ENCODE results near the gene HINT3.
A peak's percentile ranks its signal among the peaks of the same experiment; 100 is the strongest.
"Not testable (repeated sequence)": the region's sequence is repeated elsewhere in the genome, so short reads cannot be mapped to it uniquely, and the experiment has no call there.

HINT3 gene

DNA sequence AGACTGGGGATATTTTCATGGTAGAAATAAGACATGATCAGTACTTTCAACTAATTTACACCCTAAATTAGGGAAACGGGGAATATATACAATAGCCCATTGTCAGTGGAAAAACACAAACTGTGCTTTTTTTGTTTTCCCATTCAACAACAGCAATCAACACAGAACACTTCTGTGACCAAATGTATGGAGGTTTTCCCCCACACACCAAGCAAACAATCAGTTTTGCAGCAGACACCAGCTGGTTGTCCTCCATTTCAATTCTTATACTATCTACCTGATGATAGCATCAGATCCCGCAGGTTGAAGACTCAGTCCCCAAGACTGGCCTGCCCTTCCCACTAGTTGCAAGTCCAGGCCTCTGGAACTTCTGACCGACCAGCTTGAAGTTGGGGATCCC is 4.5 kb downstream of the HINT3 start:
- Mint-ChIP-seq H3K36me3 (ENCODE audit: low read depth) (peaks cover 9% of the 10 kb centered on the region), H3K27me3 (no peaks in the 10 kb centered on the region), H3K4me3 (no peak overlapping the region), H3K4me1 (ENCODE audit: low read depth) (peaks cover 26% of the 10 kb centered on the region), H3K27ac (peak overlapping the region; percentile 11), H3K9me3 (no peaks in the 10 kb centered on the region)
- intact Hi-C loops (cut with micrococcal nuclease) = no loop called here

GRCh38 chr6:125962900-125963497 is 6.4 kb downstream of the HINT3 start:
- Mint-ChIP-seq H3K9me3 (no peaks in the 10 kb centered on the region), H3K27ac (no peak overlapping the region), H3K4me3 (no peak overlapping the region), H3K36me3 (ENCODE audit: low read depth) (peaks cover 18% of the 10 kb centered on the region), H3K4me1 (ENCODE audit: low read depth) (peaks cover 26% of the 10 kb centered on the region), H3K27me3 (no peaks in the 10 kb centered on the region)
- intact Hi-C loops (cut with micrococcal nuclease) = no loop called here

- H3K9me3 Mint-ChIP-seq = no peaks in the 10 kb centered on the region
- intact Hi-C loops (cut with micrococcal nuclease) = no loop called here
- H3K4me1 Mint-ChIP-seq (ENCODE audit: low read depth) = peaks cover 26% of the 10 kb centered on the region
- no peaks in the 10 kb centered on the region for H3K27me3 Mint-ChIP-seq
- H3K36me3 Mint-ChIP-seq (ENCODE audit: low read depth) = peaks cover 26% of the 10 kb centered on the region
- H3K4me3 Mint-ChIP-seq = no peak overlapping the region
- no peak overlapping the region for H3K27ac Mint-ChIP-seq
These were observed 7.2 kb downstream of the HINT3 start for GRCh38 chr6:125963817-125964216.

- intact Hi-C loops (cut with micrococcal nuclease) = no loop called here
- Mint-ChIP-seq H3K27ac (no peak overlapping the region), H3K4me3 (no peak overlapping the region), H3K27me3 (no peaks in the 10 kb centered on the region), H3K36me3 (ENCODE audit: low read depth) (peaks cover 38% of the 10 kb centered on the region), H3K9me3 (no peaks in the 10 kb centered on the region), H3K4me1 (ENCODE audit: low read depth) (peaks cover 34% of the 10 kb centered on the region)
These were observed 10.0 kb downstream of the HINT3 start for GRCh38 chr6:125966569-125966968.

- Mint-ChIP-seq H3K4me3 (no peak overlapping the region), H3K9me3 (no peaks in the 10 kb centered on the region), H3K27me3 (no peaks in the 10 kb centered on the region), H3K36me3 (ENCODE audit: low read depth) (peaks cover 44% of the 10 kb centered on the region), H3K27ac (no peak overlapping the region), H3K4me1 (ENCODE audit: low read depth) (peaks cover 23% of the 10 kb centered on the region)
- intact Hi-C loops (cut with micrococcal nuclease) = no loop called here
These were observed 11.9 kb downstream of the HINT3 start for GRCh38 chr6:125968493-125968892.

DNA sequence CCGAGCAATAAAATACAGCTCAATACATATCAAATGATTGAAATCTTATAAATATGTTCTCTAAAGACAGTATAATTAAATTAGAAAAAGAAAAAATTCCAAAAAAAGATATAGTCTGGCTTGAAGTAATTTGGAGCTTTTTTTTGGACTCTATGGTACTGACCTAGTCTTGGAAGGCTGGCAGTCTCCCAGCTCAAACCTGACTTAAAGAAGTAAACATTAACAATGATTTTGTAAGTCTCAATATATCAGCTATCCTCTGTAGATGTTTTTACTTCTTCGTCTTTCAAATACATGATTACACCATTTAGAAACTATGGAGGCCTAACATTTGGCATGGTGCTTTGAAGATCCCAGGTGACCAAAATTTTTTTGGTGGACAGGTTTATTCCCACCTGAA is 14.2 kb downstream of the HINT3 start:
- peaks cover 8% of the 10 kb centered on the region for H3K4me1 Mint-ChIP-seq (ENCODE audit: low read depth)
- intact Hi-C loops (cut with micrococcal nuclease) = loop anchor here (5.0 kb wide), 1 partner anchor 113 kb away; no protein-coding TSS in a partner anchor
- H3K27ac Mint-ChIP-seq = no peak overlapping the region
- no peak overlapping the region for H3K4me3 Mint-ChIP-seq
- H3K36me3 Mint-ChIP-seq (ENCODE audit: low read depth) = peaks cover 54% of the 10 kb centered on the region
- no peaks in the 10 kb centered on the region for H3K9me3 Mint-ChIP-seq
- H3K27me3 Mint-ChIP-seq = no peaks in the 10 kb centered on the region

GRCh38 chr6:125972478-125972877 is 15.9 kb downstream of the HINT3 start:
- peaks cover 56% of the 10 kb centered on the region for H3K36me3 Mint-ChIP-seq (ENCODE audit: low read depth)
- H3K27ac Mint-ChIP-seq; H3K9me3 Mint-ChIP-seq; H3K27me3 Mint-ChIP-seq; H3K4me1 Mint-ChIP-seq (ENCODE audit: low read depth); H3K4me3 Mint-ChIP-seq: not testable (repeated sequence)
- intact Hi-C loops (cut with micrococcal nuclease) = loop anchor here (5.0 kb wide), 1 partner anchor 115 kb away; no protein-coding TSS in a partner anchor

DNA sequence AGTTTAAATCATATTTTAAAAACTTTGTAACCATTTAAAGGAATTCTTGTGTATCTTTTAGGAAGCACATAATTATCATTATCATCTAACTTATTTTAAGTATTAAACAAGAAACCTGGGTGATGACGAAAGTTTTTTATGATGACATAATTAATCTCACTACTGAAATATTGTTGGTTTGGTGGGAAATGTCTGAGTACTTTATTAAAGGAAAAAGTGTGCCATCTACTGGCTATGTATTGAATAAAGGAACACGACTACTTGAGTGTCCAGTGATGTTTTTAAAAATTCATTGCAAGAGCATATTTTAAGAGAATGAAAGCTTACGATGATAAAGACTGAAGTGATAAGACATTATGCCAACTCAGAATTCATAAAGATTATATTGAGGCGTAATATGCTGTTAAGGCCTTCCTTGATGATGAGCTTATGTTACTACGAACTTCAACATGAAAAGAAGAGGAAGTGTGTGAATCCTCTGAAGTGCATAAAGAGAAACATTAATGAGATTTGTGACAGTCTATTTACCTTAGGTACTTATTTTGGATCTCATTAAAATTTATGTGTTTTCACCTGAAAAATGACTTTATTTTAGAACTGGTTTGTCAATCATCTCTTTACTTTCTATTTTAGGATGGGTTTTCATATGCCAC is 17.8 kb downstream of the HINT3 start:
- Mint-ChIP-seq H3K4me1 (ENCODE audit: low read depth) (peaks cover 4% of the 10 kb centered on the region), H3K27me3 (no peaks in the 10 kb centered on the region), H3K9me3 (no peaks in the 10 kb centered on the region), H3K4me3 (no peak overlapping the region), H3K36me3 (ENCODE audit: low read depth) (peaks cover 47% of the 10 kb centered on the region), H3K27ac (no peak overlapping the region)
- intact Hi-C loops (cut with micrococcal nuclease) = loop anchor here (5.0 kb wide), 1 partner anchor 117 kb away; no protein-coding TSS in a partner anchor

DNA sequence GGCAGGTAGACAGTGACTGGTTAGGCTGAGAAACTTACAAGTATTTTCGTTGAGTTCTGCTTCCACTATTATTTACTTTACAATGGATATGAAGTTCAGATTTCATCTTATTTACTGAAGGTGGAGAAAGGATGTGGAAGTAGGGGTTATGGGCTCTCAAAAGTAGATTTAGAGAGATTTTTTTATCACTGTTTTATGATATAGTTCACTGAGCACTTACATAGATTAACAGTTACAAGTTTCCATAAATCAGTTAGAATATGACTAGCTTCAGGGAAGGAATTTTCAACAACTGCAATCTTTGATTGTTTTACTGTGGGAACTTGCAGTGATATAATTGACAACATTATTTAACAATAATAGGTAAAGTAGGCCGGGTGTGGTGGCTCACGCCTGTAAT is 22.5 kb downstream of the HINT3 start:
- no peak overlapping the region for H3K27ac Mint-ChIP-seq
- H3K27me3 Mint-ChIP-seq = no peaks in the 10 kb centered on the region
- no peak overlapping the region for H3K4me3 Mint-ChIP-seq
- H3K4me1 Mint-ChIP-seq (ENCODE audit: low read depth) = no peaks in the 10 kb centered on the region
- no peaks in the 10 kb centered on the region for H3K9me3 Mint-ChIP-seq
- intact Hi-C loops (cut with micrococcal nuclease) = loop anchor here (5.0 kb wide), 1 partner anchor 667 kb away; no protein-coding TSS in a partner anchor
- peaks cover 26% of the 10 kb centered on the region for H3K36me3 Mint-ChIP-seq (ENCODE audit: low read depth)

DNA sequence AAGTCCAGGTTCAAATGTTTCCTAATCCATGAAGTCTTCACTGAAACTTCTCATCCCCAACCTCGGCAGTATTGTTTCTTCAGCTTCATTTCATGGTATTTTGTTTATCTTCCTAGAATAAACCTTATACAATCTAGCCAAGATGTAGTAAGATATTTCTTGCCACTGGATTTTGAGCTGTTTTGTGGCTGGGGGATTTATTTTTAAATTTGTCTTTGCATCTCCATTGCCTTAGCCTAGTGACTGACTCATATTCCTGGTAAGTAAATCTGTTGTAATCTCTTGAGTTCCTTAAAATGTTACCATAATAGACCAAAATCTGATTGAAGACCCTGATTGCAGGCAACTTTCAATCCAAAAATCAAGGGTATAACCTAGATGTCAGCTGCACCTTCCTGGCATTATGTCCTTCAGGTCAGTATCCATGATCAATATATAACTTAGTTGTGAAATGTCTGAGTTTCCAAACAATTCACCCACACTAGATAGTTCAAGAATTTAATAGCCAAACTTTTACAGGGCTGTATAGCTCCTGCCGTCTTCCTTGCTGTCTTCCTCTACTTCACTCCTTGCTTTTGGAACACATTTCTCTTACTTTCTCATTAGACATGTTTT is 25.1 kb downstream of the HINT3 start:
- no peak overlapping the region for H3K4me3 Mint-ChIP-seq

DNA sequence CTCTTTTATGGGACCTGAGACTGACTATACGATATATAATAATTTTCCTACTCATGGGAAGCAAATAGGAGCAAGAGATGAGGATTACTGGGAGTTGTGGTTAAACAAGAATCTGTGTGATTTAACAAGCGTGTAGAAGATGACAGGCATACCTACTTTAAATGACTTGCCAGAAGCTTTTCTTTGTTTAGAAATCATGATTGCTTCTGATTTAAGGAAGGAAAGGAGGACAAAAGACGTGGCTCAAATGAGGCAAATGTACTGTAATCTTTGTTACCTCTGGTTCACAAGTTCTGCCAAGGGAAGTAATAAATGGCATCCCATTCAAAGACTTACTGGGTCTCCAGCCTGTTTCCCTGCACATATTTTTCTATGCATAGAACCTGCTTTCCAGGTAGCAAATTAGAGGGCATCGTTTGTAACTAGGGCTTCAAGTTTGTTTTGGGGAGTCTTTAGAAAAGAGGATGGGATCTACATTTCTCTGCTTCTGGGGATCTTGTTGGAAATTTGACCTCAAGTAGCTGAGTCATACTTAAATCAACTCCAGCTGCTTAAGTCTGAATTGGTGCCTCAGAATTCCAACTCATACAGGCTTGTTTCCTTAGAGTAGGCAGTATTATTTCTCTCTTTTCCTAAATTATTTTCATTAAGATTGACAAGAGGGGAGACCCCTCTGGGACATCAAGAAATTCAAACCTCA is 26.8 kb downstream of the HINT3 start:
- Mint-ChIP-seq H3K4me1 (ENCODE audit: low read depth) (no peaks in the 10 kb centered on the region), H3K27me3 (no peaks in the 10 kb centered on the region), H3K4me3 (no peak overlapping the region), H3K27ac (no peak overlapping the region), H3K9me3 (no peaks in the 10 kb centered on the region), H3K36me3 (ENCODE audit: low read depth) (peaks cover 13% of the 10 kb centered on the region)
- intact Hi-C loops (cut with micrococcal nuclease) = loop anchor here (10.0 kb wide), 1 partner anchor 1361 kb away; the partner anchor contains the start of gene ECHDC1

More for the DNA sequence above, 25.1 kb downstream of the HINT3 start:
- Mint-ChIP-seq H3K27ac (no peak overlapping the region), H3K9me3 (no peaks in the 10 kb centered on the region), H3K36me3 (ENCODE audit: low read depth) (peaks cover 17% of the 10 kb centered on the region), H3K27me3 (no peaks in the 10 kb centered on the region), H3K4me1 (ENCODE audit: low read depth) (no peaks in the 10 kb centered on the region)
- intact Hi-C loops (cut with micrococcal nuclease) = loop anchor here (10.0 kb wide), 1 partner anchor 1363 kb away; the partner anchor contains the start of gene ECHDC1

GRCh38 chr6:125984311-125984710 is 27.7 kb downstream of the HINT3 start:
- no peak overlapping the region for H3K27ac Mint-ChIP-seq
- intact Hi-C loops (cut with micrococcal nuclease) = loop anchor here (10.0 kb wide), 1 partner anchor 1360 kb away; the partner anchor contains the start of gene ECHDC1
- no peak overlapping the region for H3K4me3 Mint-ChIP-seq
- no peaks in the 10 kb centered on the region for H3K4me1 Mint-ChIP-seq (ENCODE audit: low read depth)
- peaks cover 4% of the 10 kb centered on the region for H3K36me3 Mint-ChIP-seq (ENCODE audit: low read depth)
- H3K27me3 Mint-ChIP-seq = no peaks in the 10 kb centered on the region
- H3K9me3 Mint-ChIP-seq = no peaks in the 10 kb centered on the region

DNA sequence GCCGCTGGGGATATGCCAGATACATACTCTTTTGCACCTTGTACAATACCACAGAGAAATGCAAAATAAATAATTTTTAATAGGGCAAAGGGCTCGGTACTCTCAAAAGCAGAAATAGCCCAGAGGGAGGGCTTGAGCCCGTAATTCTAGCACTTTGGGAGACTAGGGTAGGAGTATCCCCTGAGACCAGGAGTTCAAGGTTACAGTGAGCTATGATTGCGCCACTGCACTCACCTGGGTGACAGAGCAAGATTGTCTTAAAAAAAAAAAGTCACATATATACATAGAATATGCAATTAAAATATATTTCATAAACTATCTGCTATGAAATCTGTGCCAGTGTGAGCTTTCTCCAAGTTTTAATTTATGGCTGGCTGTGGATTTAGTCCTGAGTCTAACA is 29.0 kb downstream of the HINT3 start:
- intact Hi-C loops (cut with micrococcal nuclease) = loop anchor here (10.0 kb wide), 1 partner anchor 1359 kb away; the partner anchor contains the start of gene ECHDC1
- Mint-ChIP-seq H3K36me3 (ENCODE audit: low read depth) (no peaks in the 10 kb centered on the region), H3K4me1 (ENCODE audit: low read depth) (no peaks in the 10 kb centered on the region), H3K27ac (no peak overlapping the region), H3K27me3 (no peaks in the 10 kb centered on the region), H3K4me3 (no peak overlapping the region), H3K9me3 (no peaks in the 10 kb centered on the region)

- no peaks in the 10 kb centered on the region for H3K4me1 Mint-ChIP-seq (ENCODE audit: low read depth)
- no peaks in the 10 kb centered on the region for H3K36me3 Mint-ChIP-seq (ENCODE audit: low read depth)
- no peaks in the 10 kb centered on the region for H3K27me3 Mint-ChIP-seq
- H3K27ac Mint-ChIP-seq = no peak overlapping the region
- H3K4me3 Mint-ChIP-seq = no peak overlapping the region
- no peaks in the 10 kb centered on the region for H3K9me3 Mint-ChIP-seq
- intact Hi-C loops (cut with micrococcal nuclease) = loop anchor here (10.0 kb wide), 1 partner anchor 1359 kb away; the partner anchor contains the start of gene ECHDC1
These were observed 29.4 kb downstream of the HINT3 start for GRCh38 chr6:125985979-125986300.

All from dendritic cell treated with granulocyte-macrophage colony-stimulating factor and Interleukin-4, amounts not matched to agents 40 ng/mL and 50 ng/mL, for 4 days (primary cell).